Erythroblast (primary cell): ENCODE measurements around the gene DOCK4.

Experiments
- GATA1 ChIP-seq: IDR thresholded peaks from 2 replicates; pipeline ENCODE4 v1.6.1; 2011; ENCODE audit warnings: low read depth, mild to moderate bottlenecking, control low read depth, low read length, moderate library complexity
- POLR2A ChIP-seq: IDR thresholded peaks from 2 replicates; pipeline ENCODE4 v1.6.1; 2011; ENCODE audit warnings: mild to moderate bottlenecking, low read length

DNA sequence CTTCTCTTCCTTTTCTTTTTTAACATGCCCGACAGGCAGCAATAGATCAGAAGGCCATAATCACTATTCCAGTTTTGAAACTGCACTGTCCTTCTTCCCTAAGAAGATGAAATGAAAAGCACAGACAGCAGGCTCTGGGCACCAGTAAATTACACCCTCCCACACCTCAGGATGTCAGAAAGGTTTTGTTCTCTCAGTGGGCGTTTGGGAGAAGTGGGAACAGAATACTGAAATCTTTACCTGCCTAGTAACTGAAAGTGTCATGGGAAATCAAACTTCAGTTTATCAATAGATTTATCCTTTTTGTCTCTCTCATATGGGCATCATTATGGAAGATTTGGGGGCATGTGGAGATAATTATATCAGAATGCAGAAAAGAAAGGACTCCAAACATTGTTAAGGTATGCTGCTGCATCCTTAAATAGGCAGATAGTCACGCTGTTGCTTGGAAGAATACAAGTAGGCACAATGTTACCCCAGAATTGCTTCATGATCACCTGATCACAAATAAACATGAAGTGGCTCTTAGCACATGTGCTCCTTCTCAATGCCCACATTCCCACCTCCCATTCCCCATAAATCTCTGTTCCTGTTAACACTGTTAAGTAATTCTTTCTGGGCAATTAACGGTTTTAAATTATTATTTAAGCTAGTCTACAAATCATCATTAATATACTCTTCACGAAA lies 113.3 kb downstream of the DOCK4 start:
- TF ChIP-seq GATA1: no peak
- no peak for TF ChIP-seq POLR2A
